ENCODE data around the gene HK1. TPM values are rescaled to one million over a fixed set of nuclear protein-coding genes. Genes with fewer than 3 reads are reported as not detected.

Gene HK1
- total RNA-seq, 1 experiment from 2014 or later: 219 TPM

DNA sequence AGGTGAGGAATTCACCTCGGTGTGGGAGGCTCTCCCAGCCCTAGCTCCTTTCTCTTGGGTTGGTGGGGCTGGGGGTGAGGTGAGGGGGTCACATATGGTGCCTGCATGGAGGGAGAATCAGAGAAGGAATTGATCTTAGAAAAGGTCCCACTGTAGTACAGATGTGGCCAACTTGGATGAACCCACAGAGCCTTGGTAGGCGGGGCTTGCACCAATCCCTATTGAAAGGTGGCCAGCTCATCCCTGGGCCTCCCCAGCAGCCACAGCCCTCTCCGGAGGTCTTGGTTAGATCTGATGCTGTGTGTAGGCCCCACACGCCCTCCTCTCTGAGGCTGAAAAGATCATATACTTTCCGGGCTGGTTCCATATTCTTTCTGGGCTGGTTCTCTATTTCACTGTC lies 39.2 kb upstream of the HK1 start:
- Mint-ChIP-seq H3K36me3 (no peaks in the 10 kb centered on the region), H3K4me3 (no peak overlapping the region), H3K4me1 (peaks cover 26% of the 10 kb centered on the region), H3K27ac (no peak overlapping the region), H3K27me3 (ENCODE audit: low read depth) (no peaks in the 10 kb centered on the region; the same call in 1 of the 2 replicates), H3K9me3 (no peaks in the 10 kb centered on the region)
- no peak for TF ChIP-seq ZMAT4 (CRISPR knock-in tag; IDR thresholded peaks at IDR 0.05)
- no peak for TF ChIP-seq TEAD1 (CRISPR knock-in tag; IDR thresholded peaks at IDR 0.05)
- TF ChIP-seq, protein P1, sequence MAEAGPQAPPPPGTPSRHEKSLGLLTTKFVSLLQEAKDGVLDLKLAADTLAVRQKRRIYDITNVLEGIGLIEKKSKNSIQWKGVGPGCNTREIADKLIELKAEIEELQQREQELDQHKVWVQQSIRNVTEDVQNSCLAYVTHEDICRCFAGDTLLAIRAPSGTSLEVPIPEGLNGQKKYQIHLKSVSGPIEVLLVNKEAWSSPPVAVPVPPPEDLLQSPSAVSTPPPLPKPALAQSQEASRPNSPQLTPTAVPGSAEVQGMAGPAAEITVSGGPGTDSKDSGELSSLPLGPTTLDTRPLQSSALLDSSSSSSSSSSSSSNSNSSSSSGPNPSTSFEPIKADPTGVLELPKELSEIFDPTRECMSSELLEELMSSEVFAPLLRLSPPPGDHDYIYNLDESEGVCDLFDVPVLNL (CRISPR knock-in tag; IDR thresholded peaks at IDR 0.05; ENCODE audit: borderline replicate concordance, low read depth): no peak
- TF ChIP-seq, protein P2, sequence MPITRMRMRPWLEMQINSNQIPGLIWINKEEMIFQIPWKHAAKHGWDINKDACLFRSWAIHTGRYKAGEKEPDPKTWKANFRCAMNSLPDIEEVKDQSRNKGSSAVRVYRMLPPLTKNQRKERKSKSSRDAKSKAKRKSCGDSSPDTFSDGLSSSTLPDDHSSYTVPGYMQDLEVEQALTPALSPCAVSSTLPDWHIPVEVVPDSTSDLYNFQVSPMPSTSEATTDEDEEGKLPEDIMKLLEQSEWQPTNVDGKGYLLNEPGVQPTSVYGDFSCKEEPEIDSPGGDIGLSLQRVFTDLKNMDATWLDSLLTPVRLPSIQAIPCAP (CRISPR knock-in tag; IDR thresholded peaks at IDR 0.05): no peak
- TF ChIP-seq, protein P3, sequence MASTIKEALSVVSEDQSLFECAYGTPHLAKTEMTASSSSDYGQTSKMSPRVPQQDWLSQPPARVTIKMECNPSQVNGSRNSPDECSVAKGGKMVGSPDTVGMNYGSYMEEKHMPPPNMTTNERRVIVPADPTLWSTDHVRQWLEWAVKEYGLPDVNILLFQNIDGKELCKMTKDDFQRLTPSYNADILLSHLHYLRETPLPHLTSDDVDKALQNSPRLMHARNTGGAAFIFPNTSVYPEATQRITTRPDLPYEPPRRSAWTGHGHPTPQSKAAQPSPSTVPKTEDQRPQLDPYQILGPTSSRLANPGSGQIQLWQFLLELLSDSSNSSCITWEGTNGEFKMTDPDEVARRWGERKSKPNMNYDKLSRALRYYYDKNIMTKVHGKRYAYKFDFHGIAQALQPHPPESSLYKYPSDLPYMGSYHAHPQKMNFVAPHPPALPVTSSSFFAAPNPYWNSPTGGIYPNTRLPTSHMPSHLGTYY (CRISPR knock-in tag; IDR thresholded peaks at IDR 0.05): no peak
- TF ChIP-seq, protein P4, sequence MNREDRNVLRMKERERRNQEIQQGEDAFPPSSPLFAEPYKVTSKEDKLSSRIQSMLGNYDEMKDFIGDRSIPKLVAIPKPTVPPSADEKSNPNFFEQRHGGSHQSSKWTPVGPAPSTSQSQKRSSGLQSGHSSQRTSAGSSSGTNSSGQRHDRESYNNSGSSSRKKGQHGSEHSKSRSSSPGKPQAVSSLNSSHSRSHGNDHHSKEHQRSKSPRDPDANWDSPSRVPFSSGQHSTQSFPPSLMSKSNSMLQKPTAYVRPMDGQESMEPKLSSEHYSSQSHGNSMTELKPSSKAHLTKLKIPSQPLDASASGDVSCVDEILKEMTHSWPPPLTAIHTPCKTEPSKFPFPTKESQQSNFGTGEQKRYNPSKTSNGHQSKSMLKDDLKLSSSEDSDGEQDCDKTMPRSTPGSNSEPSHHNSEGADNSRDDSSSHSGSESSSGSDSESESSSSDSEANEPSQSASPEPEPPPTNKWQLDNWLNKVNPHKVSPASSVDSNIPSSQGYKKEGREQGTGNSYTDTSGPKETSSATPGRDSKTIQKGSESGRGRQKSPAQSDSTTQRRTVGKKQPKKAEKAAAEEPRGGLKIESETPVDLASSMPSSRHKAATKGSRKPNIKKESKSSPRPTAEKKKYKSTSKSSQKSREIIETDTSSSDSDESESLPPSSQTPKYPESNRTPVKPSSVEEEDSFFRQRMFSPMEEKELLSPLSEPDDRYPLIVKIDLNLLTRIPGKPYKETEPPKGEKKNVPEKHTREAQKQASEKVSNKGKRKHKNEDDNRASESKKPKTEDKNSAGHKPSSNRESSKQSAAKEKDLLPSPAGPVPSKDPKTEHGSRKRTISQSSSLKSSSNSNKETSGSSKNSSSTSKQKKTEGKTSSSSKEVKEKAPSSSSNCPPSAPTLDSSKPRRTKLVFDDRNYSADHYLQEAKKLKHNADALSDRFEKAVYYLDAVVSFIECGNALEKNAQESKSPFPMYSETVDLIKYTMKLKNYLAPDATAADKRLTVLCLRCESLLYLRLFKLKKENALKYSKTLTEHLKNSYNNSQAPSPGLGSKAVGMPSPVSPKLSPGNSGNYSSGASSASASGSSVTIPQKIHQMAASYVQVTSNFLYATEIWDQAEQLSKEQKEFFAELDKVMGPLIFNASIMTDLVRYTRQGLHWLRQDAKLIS (CRISPR knock-in tag; IDR thresholded peaks at IDR 0.05; ENCODE audit: borderline replicate concordance): no peak
- no peak for TF ChIP-seq HMGXB4 (CRISPR knock-in tag; IDR thresholded peaks at IDR 0.05)
- no peak for TF ChIP-seq FOXK1 (CRISPR knock-in tag; IDR thresholded peaks at IDR 0.05)
- no peak for TF ChIP-seq SP1 (CRISPR knock-in tag; conservative IDR thresholded peaks at IDR 0.05)
- TF ChIP-seq FOXP4 (CRISPR knock-in tag; IDR thresholded peaks at IDR 0.05): no peak
- no peak for TF ChIP-seq MLX (CRISPR knock-in tag; IDR thresholded peaks at IDR 0.05)
- no peak for TF ChIP-seq ZNF138 (CRISPR knock-in tag; conservative IDR thresholded peaks at IDR 0.05)
- TF ChIP-seq NR1H2 (CRISPR knock-in tag; IDR thresholded peaks at IDR 0.05): no peak
- TF ChIP-seq ZNF423 (CRISPR knock-in tag; IDR thresholded peaks at IDR 0.05): no peak
- TF ChIP-seq, protein P5, sequence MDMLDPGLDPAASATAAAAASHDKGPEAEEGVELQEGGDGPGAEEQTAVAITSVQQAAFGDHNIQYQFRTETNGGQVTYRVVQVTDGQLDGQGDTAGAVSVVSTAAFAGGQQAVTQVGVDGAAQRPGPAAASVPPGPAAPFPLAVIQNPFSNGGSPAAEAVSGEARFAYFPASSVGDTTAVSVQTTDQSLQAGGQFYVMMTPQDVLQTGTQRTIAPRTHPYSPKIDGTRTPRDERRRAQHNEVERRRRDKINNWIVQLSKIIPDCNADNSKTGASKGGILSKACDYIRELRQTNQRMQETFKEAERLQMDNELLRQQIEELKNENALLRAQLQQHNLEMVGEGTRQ (CRISPR knock-in tag; IDR thresholded peaks at IDR 0.05): no peak
- no peak for TF ChIP-seq CREM (CRISPR knock-in tag; IDR thresholded peaks at IDR 0.05)
- TF ChIP-seq, protein P6, sequence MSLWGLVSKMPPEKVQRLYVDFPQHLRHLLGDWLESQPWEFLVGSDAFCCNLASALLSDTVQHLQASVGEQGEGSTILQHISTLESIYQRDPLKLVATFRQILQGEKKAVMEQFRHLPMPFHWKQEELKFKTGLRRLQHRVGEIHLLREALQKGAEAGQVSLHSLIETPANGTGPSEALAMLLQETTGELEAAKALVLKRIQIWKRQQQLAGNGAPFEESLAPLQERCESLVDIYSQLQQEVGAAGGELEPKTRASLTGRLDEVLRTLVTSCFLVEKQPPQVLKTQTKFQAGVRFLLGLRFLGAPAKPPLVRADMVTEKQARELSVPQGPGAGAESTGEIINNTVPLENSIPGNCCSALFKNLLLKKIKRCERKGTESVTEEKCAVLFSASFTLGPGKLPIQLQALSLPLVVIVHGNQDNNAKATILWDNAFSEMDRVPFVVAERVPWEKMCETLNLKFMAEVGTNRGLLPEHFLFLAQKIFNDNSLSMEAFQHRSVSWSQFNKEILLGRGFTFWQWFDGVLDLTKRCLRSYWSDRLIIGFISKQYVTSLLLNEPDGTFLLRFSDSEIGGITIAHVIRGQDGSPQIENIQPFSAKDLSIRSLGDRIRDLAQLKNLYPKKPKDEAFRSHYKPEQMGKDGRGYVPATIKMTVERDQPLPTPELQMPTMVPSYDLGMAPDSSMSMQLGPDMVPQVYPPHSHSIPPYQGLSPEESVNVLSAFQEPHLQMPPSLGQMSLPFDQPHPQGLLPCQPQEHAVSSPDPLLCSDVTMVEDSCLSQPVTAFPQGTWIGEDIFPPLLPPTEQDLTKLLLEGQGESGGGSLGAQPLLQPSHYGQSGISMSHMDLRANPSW (CRISPR knock-in tag; conservative IDR thresholded peaks at IDR 0.05; ENCODE audit: low read depth): no peak
- ChIA-PET POLR2A (interaction anchor here (1.8 kb wide), 1 partner anchor 168 kb away, joined by 4 read pairs; no protein-coding TSS in a partner anchor), CTCF (interaction anchor here (0.6 to 2.3 kb wide), 12 partner anchors 14 to 179 kb away, joined by 3 to 21 read pairs (median 6); no protein-coding TSS in a partner anchor)
- ATAC-seq: peak; percentile 28
- DNase-seq (ENCODE audit: low spot score): no peak
